ENCODE data around the gene TMEM82.

- TF ChIP-seq CTCF (conservative IDR thresholded peaks at IDR 0.05; ENCODE audit: low read length) (no peak), EZH2phosphoT487 (IDR thresholded peaks at IDR 0.05; ENCODE audit: borderline replicate concordance, low read depth, low read length) (no peak)
Measured at GRCh38 chr1:15734296-15734695, 8.0 kb upstream of the TMEM82 start.
